AG09319 (cell line): ENCODE data around the gene PRSS27.

Experiments
- DNase-seq: peaks from one replicate; pipeline ENCODE4 v3.0.0-alpha.2; 2010; ENCODE audit warnings: low read depth; ENCODE audit errors: extremely low read depth
- TF ChIP-seq, protein P1 (sequence below): IDR thresholded peaks from 2 replicates; pipeline ENCODE4 v1.5.1; 2011; ENCODE audit warnings: low read depth, mild to moderate bottlenecking, inconsistent platforms, low read length, moderate library complexity

PRSS27 gene

DNA sequence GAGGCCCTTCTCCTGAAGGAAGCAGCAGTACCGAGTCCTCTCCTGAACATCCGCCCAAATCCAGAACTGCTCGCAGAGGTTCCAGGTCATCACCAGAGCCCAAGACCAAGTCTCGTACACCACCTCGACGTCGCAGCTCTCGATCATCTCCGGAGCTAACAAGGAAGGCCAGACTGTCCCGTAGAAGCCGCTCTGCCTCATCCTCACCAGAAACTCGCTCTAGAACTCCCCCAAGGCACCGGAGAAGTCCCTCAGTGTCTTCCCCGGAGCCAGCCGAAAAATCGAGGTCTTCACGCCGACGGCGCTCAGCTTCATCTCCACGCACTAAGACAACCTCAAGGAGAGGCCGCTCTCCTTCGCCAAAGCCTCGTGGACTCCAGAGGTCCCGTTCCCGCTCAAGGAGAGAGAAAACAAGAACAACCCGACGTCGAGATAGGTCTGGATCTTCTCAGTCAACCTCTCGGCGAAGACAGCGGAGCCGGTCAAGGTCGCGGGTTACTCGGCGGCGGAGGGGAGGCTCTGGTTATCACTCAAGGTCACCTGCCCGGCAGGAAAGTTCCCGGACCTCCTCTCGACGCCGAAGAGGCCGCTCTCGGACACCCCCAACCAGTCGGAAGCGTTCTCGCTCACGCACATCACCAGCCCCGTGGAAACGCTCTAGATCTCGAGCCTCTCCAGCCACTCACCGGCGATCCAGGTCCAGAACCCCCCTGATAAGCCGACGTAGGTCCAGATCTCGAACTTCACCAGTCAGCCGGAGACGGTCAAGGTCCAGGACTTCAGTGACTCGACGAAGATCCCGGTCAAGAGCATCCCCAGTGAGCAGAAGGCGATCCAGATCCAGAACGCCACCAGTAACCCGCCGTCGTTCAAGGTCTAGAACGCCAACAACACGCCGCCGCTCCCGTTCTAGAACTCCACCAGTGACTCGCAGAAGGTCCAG, 45.7 kb upstream of the PRSS27 start:
- TF ChIP-seq, protein P1, sequence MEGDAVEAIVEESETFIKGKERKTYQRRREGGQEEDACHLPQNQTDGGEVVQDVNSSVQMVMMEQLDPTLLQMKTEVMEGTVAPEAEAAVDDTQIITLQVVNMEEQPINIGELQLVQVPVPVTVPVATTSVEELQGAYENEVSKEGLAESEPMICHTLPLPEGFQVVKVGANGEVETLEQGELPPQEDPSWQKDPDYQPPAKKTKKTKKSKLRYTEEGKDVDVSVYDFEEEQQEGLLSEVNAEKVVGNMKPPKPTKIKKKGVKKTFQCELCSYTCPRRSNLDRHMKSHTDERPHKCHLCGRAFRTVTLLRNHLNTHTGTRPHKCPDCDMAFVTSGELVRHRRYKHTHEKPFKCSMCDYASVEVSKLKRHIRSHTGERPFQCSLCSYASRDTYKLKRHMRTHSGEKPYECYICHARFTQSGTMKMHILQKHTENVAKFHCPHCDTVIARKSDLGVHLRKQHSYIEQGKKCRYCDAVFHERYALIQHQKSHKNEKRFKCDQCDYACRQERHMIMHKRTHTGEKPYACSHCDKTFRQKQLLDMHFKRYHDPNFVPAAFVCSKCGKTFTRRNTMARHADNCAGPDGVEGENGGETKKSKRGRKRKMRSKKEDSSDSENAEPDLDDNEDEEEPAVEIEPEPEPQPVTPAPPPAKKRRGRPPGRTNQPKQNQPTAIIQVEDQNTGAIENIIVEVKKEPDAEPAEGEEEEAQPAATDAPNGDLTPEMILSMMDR = no peak
- no peak for DNase-seq

DNA sequence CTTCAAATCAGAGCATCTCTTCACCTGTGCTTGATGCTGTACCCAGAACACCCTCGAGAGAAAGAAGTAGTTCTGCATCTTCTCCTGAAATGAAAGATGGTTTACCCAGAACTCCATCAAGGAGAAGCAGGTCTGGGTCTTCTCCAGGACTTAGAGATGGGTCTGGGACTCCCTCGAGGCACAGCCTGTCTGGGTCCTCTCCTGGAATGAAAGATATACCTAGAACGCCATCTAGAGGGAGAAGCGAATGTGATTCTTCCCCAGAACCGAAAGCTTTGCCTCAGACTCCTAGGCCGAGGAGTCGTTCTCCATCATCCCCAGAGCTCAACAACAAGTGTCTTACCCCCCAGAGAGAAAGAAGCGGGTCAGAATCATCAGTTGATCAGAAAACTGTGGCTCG, 44.7 kb upstream of the PRSS27 start:
- TF ChIP-seq, protein P1 = no peak
- no peak for DNase-seq

DNA sequence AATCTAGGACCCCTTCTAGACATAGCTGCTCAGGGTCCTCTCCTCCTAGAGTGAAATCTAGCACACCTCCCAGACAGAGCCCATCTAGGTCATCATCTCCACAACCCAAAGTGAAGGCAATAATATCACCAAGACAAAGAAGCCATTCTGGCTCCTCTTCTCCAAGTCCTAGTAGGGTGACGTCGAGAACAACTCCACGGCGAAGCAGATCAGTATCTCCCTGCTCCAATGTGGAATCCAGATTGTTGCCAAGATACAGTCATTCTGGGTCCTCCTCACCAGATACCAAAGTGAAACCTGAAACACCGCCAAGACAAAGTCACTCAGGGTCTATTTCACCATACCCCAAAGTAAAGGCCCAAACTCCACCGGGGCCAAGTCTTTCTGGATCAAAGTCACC, 43.1 kb upstream of the PRSS27 start:
- TF ChIP-seq, protein P1 = no peak
- no peak for DNase-seq

DNA sequence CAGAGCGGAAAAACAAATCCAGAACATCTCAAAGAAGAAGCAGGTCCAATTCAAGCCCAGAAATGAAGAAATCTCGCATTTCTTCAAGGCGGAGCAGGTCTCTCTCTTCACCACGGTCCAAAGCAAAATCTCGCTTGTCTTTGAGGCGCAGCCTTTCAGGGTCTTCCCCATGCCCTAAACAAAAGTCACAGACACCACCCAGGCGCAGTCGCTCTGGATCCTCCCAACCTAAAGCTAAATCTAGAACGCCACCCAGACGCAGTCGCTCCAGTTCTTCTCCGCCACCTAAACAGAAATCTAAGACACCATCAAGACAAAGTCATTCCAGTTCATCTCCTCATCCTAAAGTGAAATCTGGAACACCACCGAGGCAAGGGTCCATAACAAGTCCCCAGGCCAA, 42.7 kb upstream of the PRSS27 start:
- no peak for DNase-seq
- TF ChIP-seq, protein P1 = no peak

DNA sequence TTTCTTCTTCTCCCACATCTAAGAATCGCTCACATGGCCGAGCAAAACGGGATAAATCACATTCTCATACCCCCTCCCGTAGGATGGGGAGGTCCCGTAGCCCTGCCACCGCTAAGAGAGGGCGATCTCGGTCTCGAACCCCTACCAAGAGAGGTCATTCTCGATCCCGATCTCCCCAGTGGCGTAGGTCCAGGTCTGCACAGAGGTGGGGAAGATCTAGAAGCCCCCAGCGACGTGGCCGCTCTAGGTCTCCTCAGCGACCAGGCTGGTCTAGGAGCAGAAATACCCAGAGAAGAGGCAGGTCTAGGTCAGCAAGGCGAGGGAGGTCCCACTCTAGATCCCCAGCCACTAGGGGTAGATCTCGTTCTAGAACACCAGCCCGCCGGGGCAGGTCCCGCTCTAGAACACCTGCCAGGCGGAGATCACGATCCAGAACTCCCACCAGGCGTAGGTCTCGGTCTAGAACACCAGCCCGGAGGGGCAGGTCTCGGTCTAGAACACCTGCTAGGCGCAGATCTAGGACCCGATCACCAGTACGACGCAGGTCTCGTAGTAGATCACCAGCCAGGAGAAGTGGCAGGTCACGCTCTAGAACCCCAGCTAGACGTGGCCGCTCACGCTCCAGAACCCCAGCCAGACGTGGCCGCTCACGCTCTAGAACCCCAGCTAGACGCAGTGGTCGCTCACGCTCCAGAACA, 42.0 kb upstream of the PRSS27 start:
- DNase-seq = no peak
- TF ChIP-seq, protein P1 = no peak

DNA sequence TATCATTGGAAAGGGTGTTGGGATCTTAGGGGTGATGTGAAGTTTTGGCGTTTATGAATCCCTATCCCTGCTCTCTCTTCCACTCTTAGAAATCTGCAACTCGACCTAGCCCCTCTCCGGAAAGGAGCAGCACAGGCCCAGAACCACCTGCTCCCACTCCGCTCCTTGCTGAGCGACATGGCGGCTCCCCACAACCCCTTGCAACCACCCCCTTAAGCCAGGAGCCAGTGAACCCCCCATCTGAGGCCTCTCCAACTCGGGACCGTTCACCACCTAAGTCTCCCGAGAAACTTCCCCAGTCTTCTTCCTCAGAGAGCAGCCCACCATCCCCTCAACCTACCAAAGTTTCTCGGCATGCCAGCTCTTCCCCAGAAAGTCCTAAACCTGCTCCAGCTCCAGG, 41.4 kb upstream of the PRSS27 start:
- TF ChIP-seq, protein P1 = no peak
- DNase-seq = no peak

DNA sequence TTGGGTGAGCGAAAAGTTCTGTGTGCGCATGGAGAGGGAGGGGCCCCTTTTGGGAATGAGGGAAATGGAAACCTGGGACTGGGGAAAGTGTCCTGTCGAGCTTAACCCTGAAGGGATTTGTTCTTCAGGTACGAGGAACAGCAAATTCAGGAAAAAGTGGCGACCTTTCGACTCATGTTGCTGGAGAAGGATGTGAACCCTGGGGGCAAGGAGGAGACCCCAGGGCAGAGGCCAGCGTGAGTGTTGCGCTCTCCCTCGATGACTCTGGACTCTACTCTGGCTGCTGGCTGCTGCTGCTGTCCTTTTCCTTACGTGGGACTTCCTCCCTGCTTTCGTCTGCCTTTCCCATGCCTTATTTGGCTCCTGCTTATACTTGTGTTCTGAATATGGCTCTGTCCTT, 37.3 kb upstream of the PRSS27 start:
- TF ChIP-seq, protein P1 = no peak
- no peak for DNase-seq
